ENCODE measurements around the gene CARD6.
"Not testable (repeated sequence)": the region's sequence is repeated elsewhere in the genome, so short reads cannot be mapped to it uniquely, and the experiment has no call there.

CARD6 gene

GRCh38 chr5:40866844-40867243 lies 25.7 kb downstream of the CARD6 start:
- no peak for DNase-seq (ENCODE audit: low read depth)
- H3K4me3 ChIP-seq (ENCODE audit: low read depth, low read length) = no peak overlapping the region
- TF ChIP-seq CTCF (IDR thresholded peaks at IDR 0.05; ENCODE audit: control insufficient read depth, extremely low read depth, insufficient read depth) = no peak

GRCh38 chr5:40869384-40869783 lies 28.2 kb downstream of the CARD6 start:
- TF ChIP-seq CTCF (IDR thresholded peaks at IDR 0.05; ENCODE audit: control insufficient read depth, extremely low read depth, insufficient read depth) = no peak
- no peak overlapping the region for H3K4me3 ChIP-seq (ENCODE audit: low read depth, low read length)
- DNase-seq (ENCODE audit: low read depth) = no peak

- DNase-seq (ENCODE audit: low read depth) = no peak
- no peak overlapping the region for H3K4me3 ChIP-seq (ENCODE audit: low read depth, low read length)
- no peak for TF ChIP-seq CTCF (IDR thresholded peaks at IDR 0.05; ENCODE audit: control insufficient read depth, extremely low read depth, insufficient read depth)
These were observed 30.0 kb downstream of the CARD6 start for GRCh38 chr5:40871177-40871576.

GRCh38 chr5:40872253-40872652 lies 31.1 kb downstream of the CARD6 start:
- not testable (repeated sequence) for DNase-seq (ENCODE audit: low read depth)

GRCh38 chr5:40873286-40873880 lies 32.2 kb downstream of the CARD6 start:
- TF ChIP-seq CTCF (IDR thresholded peaks at IDR 0.05; ENCODE audit: control insufficient read depth, extremely low read depth, insufficient read depth) = no peak
- DNase-seq (ENCODE audit: low read depth) = no peak
- H3K4me3 ChIP-seq (ENCODE audit: low read depth, low read length) = no peak overlapping the region

More at GRCh38 chr5:40872253-40872652, 31.1 kb downstream of the CARD6 start:
- H3K4me3 ChIP-seq (ENCODE audit: low read depth, low read length) = not testable (repeated sequence)

GRCh38 chr5:40875958-40876357 lies 34.8 kb downstream of the CARD6 start:
- TF ChIP-seq CTCF (IDR thresholded peaks at IDR 0.05; ENCODE audit: control insufficient read depth, extremely low read depth, insufficient read depth) = no peak
- H3K4me3 ChIP-seq (ENCODE audit: low read depth, low read length) = no peak overlapping the region
- DNase-seq (ENCODE audit: low read depth) = no peak

GRCh38 chr5:40877371-40877988 lies 36.3 kb downstream of the CARD6 start:
- no peak for DNase-seq (ENCODE audit: low read depth)
- no peak for TF ChIP-seq CTCF (IDR thresholded peaks at IDR 0.05; ENCODE audit: control insufficient read depth, extremely low read depth, insufficient read depth)
- H3K4me3 ChIP-seq (ENCODE audit: low read depth, low read length) = no peak overlapping the region

Measured in LNCaP clone FGC (cell line).